Stimulated activated CD8-positive, alpha-beta memory T cell treated with anti-CD3 and anti-CD28 coated beads, Interleukin-7, amount 100 ng/mL, for 1 hour (primary cell): Measurements from ENCODE around the gene MDFIC.

ENCODE experiments used
- DNase-seq, 2 donors: peaks; one replicate each; pipeline ENCODE4 v3.0.0-alpha.2; 2020; ENCODE audit warnings: low read depth in 2 of 2

MDFIC gene

DNA sequence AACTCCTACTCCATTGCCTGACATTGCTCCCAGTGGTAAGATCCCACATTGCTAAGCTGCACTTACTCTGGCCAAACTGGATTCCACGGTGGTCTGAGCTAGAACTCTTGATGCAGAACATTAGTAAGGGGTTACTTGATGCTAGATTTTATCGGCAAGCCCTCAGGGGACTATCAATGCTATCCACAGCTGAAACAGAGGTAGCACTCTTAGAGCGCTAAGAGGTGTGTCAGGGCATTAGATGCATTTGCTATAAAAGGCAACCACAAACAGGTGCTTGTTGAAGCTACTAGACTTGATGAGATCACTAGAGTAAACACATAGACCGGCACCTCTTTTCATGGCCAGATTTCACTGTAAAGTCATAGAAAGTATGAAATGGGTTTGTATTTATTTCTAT is 116.3 kb downstream of the MDFIC start:
- no peak for DNase-seq

DNA sequence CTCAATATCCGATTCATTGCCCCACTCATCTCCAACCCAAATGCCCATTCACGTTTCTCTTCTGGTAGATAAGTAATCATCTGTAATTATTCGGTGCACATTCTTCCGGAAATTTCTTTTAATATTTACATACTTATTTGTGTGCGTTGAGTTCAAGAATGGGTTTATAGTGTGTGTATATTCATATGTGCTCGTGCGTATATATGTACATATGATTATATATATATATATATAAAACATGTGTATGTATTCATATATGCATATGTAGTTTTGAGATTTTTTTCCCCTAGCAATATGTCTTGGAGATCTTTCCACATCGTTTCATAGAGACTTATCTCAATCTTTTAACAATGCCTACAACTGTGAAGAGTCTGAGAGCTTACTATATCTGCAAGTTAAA is 118.2 kb downstream of the MDFIC start:
- no peak for DNase-seq

GRCh38 chr7:115040495-115040894 is 118.6 kb downstream of the MDFIC start:
- DNase-seq: no peak

DNA sequence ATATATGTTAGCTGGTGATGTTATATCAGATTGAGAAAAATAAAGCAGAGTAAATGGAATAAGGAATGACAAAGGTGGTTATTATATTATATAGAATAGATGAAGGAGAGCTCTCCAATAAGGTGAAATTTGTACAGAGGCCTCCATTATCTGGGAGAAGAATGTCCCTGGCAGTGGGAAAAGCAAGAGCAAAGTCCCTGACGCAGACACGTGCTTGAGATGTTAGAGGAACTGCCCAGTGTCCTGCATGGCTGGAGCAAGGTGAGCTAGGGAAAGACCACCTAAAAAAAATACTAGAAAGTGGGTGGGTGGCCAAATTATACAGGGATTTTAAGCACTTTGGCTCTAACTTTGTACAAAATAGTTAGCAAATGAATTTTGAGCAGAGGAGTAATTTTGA is 120.7 kb downstream of the MDFIC start:
- DNase-seq: no peak

- no peak for DNase-seq
Observed at GRCh38 chr7:115043605-115044004, 121.7 kb downstream of the MDFIC start.

DNA sequence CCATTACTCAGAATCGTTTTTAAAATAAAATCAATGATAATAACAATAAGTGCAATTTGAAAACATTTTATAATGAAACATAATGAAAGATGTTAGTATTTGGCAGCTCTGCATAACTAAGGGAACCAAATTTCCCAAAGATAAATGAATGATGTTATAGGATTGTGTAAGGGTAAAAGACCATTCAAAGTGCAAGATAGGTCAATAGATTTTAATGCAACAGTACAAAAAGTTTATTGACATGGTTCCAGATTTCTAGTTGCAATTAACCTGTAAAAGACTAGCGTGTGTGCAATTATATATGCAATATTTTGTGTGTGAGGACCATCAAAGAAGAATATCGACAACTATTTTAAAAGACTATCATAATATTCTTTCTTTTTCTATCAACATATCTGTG is 122.3 kb downstream of the MDFIC start:
- no peak for DNase-seq

DNA sequence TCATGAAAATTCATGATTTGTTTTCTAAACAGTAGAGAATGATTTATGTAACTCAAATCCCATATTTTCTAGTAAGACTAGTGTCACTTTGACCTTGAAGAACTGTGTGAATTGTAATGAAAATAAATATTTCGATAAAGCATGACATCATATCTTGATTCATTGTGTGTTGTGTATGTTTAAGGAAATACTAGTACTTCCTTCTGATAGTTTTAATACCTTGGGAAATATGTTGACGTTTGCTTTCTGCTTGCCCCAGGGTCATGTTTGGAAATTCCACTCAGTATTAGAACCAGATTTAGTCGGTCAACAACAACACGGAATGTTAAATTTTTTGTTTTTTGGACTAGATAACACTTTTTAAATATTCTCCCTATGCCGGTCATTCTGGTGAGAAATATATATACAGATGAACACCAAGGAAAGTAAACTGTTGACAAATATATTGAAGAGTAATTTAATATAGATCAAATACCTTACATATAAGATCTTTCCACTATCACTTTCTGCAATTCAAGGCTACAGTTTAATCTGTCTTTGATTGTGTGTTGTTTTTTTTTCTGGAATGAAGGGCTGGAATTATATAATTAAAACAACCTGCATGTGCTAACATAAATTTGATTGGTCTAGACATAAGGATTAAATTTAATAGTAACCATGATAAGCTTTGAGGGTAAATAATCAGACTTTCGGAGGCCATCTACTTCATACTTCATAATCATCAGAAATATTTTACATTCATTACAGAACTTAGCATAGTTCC is 126.2 kb downstream of the MDFIC start:
- no peak for DNase-seq

- DNase-seq: no peak
Observed at GRCh38 chr7:115052706-115053105, 130.8 kb downstream of the MDFIC start.

- DNase-seq: no peak
Observed at GRCh38 chr7:115054478-115055065, 132.7 kb downstream of the MDFIC start.

DNA sequence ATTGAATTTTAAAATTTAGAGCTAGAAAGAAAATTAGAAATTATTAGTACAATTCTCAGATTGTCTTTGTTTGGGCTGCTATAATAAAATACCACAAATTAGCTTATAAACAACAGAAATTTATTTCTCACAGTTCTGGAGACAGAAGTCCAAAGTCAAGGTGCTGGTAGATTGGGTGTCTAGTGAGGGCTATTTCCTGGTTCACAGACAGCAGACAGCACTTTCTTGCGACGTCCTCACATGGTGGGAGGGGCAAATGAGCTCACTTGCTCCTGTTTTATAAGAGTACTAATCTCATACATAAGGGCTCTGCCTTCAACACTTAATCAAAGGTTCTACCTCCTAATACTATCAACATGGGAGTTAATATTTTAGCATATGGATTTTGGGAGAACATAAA is 134.1 kb downstream of the MDFIC start:
- DNase-seq: no peak

DNA sequence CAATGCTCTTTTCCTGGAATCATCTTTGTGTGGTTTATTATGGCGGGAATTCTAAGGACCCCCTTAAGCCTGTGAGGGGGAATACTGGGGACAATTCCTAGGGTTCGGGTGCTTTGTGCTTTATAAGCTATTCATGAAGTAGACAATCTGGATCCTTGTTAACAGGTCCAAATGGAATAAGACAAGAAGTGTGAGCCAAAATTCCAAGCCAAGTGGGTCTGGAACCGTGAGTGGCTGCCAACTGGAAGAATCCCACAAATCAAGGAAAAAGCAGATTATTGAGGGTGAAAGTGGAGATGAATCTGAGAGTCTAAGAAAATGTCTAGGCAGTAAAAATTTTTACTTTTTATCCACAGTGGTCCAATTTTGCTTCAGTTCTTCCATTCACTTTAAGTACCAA is 136.8 kb downstream of the MDFIC start:
- no peak for DNase-seq

DNA sequence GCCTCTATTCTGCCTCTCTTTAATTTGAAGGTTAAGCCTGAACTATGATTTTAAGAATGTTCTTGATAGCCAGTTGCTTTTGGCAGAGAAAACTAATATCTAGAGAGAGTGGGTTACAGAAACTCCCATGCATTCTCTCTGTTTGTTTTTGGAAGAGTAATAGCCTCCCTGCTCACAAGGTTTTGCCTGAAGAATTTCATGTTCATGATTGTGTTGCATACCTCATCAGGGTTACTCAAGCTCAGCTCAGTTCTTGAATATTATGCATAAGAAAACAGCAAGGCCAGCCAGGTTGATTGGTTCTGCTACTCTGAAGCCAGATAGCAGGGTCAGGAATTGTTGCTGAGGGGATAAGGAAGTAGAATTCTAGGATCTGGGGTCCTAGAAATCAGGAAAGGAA is 137.4 kb downstream of the MDFIC start:
- DNase-seq: no peak

DNA sequence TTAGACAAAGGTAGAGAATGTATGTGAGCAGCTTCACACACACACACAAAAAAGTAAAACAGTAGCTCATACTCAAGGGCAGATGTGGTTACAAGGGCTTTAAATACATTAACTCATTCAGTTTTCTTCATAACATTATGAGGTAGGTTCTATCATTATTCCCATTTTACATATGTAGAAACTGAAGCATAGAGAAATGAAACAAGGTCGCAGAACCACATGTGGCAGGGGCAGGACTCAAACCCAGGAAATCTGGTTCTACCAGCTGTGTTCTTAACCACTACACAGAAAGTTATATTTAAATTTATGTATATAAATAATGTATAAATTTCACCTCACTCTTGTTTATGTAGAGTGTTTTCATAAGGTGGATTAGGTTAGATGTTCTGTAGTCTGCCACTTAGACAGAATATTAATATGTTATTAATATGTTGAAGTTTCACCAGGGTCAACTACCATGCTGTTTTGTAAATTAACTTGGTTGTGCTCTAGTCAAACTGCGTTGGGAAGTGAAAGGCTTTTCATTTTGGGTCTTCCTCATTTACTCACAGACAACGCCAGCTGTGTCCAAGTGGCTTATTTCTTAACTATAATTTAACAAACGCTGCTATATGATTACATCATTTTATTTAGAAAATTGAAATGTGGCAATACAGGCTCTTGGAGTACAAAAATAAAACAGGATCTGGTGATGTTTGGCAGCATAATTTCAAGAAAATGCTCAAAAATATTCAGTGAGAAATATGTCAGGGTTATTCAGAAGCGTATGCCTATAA is 138.4 kb downstream of the MDFIC start:
- no peak for DNase-seq

- DNase-seq: no peak
Observed at GRCh38 chr7:115066050-115066449, 144.2 kb downstream of the MDFIC start.

GRCh38 chr7:115066634-115067033 is 144.7 kb downstream of the MDFIC start:
- DNase-seq: no peak

DNA sequence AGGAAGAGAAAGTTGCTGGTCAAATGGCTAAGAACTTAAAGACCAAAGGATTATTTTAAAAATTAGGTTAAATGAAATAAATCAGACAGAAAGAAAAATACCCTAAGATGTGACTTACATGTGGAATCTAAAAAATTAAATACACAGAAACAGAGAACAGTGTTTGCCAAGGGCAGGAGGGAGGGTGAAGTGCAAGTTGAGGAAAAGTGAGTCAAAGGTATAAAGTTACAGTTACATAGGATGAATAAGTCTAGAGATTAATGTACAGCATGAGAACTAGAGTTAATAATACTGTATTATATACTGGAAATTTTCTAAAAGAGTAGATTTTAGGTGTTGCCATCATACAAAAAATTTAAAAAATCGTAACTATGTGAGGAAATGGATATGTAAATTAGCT is 146.3 kb downstream of the MDFIC start:
- DNase-seq: no peak
